Measurements from ENCODE around the gene IL25.

GRCh38 chr14:23387916-23388882 lies 15.6 kb downstream of the IL25 start:
- no peak for TF ChIP-seq CTCF (IDR thresholded peaks at IDR 0.05)
- no peak for TF ChIP-seq EP300 (IDR thresholded peaks at IDR 0.05; ENCODE audit: borderline replicate concordance in 1 of 2, low read depth in 1 of 2, low read length in 1 of 2)
- TF ChIP-seq RFX5 (IDR thresholded peaks at IDR 0.05; ENCODE audit: low read length), result no peak
